HL-60/S4 treated with phorbol 12-myristate 13-acetate at 8.2 ng/mL for 4 days and 3 days (cell line): Measurements from ENCODE around the gene IMPG2.

ENCODE experiments used
- in situ Hi-C: fragments of 300-500 bp; cut with MboI; formaldehyde crosslinking; loops from 2 replicates; pipeline ENCODE4 v1.15.0; 2022; ENCODE audit warnings: low sequenced_read_pairs

Gene IMPG2

DNA sequence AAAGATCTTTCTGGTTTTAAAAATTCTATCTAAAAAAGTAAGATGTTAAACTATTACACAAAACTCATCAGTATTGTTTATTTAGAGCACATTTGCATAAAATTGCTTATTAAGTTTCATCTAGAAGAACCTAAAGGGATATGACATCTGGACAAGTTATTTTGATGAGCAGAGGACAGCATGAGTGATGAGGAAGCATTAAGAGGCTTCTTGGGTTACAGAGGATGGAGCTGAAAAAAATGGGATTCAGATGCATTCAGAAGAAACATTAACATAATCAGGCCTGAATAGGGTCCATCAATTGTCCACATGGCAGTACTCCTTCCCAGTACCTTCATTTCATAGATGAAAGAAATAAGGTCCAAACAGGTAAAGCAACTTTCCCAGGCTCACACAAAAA, 41.6 kb downstream of the IMPG2 start:
- in situ Hi-C loops: no loop called here

GRCh38 chr3:101273608-101274007, 46.8 kb downstream of the IMPG2 start:
- in situ Hi-C loops: no loop called here

- in situ Hi-C loops: no loop called here
Observed at GRCh38 chr3:101273156-101273555, 47.2 kb downstream of the IMPG2 start.

- in situ Hi-C loops: no loop called here
Observed at GRCh38 chr3:101271728-101272127, 48.6 kb downstream of the IMPG2 start.

GRCh38 chr3:101270149-101270548, 50.2 kb downstream of the IMPG2 start:
- in situ Hi-C loops: no loop called here

DNA sequence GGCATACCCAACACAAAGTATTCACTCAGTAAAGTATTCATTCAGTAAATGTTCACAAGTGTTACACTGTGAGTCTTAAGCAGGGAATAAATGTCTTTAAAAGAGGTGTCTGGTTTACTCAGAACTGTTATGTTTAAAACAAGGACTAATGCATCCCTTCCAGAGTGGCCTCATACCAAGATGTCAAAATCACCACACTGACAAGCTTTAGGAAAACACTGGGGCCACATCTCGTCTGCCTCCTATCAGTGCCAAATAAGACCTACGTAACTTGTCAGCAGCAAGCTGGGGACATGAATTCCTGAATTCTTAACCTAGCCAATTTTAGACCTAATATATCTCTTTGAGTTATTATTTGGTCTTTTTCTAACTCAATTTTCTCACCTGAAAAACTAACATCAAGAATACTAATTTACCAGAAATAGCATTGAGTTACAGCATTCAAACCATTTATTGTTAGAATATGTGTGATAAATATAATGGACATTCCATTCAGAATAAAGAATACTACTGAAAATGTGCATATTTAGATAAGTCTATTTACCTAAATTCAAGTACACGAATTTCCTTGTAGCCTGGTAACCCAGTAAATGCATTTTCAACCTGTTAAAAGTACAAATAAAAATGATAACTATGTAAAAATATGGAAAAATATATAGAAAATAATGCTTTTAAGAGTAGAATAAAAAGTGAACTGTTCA, 51.3 kb downstream of the IMPG2 start:
- in situ Hi-C loops: no loop called here

GRCh38 chr3:101268141-101268540, 52.2 kb downstream of the IMPG2 start:
- in situ Hi-C loops: no loop called here

DNA sequence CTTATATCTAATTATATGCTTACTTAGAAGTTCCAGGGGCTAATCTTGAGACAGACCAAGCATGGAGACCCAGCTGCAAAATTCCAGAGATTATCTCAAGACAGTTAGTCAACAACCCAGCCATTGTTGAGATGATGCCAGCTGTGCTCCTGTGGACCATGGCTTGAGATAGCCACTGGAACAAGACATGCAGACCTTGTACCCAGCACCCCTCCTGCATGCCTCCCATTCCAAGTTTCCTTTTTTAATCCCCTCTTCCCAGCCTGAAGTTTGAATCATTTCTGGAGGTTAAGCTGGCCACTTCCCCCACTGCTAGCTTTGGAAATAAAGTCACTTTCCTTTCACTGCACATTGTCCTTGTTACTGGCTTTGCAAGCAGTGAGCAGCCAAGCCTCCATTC, 53.8 kb downstream of the IMPG2 start:
- in situ Hi-C loops: no loop called here

GRCh38 chr3:101266071-101266470, 54.3 kb downstream of the IMPG2 start:
- in situ Hi-C loops: no loop called here

- in situ Hi-C loops: no loop called here
Observed at GRCh38 chr3:101262393-101263240, 57.8 kb downstream of the IMPG2 start.

DNA sequence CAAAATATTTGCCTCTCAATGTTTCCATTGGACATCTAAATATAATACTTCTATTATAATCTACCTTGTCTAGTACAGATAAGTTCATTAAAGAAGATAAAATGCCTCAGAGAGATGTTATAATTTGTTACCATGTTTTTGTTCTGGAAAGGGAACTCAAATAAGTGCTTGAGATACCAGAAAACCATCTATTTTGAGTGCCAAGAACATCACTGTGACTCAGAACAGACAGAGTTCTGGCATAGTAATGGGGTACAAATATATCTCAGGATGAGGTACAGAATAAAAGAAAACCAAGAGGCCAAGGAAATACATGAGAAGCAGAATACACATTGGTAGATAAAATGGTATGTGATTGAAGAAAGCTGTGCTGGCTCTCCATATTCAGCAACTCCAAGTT, 58.9 kb downstream of the IMPG2 start:
- in situ Hi-C loops: no loop called here

DNA sequence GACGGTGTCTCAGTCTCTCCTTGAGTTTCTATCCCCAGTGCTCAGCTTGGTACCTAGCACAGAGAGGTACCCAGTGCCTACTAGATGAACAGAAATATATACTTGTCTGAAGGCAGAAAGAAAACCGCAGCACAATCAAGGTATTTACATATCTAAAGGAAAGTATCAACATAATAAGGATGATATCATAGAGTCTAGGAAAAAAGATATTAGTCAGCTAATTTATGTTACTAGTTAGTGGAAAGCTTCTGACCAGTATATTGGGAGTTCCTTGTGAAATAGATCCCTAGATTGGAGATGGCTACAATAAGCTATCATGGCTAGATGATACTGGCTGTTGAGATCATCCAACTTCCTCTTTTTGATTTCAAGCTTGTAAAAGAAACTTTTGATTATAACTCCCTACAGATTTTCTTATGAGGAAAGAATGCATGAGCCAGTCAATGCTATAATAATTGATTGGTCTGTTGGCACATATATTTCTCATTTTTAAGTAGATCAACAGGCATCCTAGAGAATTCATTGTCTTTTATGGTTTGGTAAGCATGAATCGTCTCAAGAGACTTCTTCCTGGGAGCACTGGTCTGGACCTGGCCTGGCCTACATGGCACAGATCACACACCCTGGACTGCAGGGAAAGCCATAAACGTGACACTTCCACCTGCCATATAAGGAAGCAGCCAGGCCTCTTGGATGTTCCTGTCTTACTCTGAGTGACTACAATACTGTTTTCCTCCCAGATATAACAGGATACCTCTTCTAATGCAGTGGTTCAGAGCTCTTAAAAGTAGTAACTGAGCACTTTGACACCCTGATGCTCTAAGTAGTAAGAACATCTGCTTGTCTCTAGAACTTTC, 60.7 kb downstream of the IMPG2 start:
- in situ Hi-C loops: no loop called here

- in situ Hi-C loops: no loop called here
Observed at GRCh38 chr3:101256511-101256910, 63.9 kb downstream of the IMPG2 start.

- in situ Hi-C loops: no loop called here
Observed at GRCh38 chr3:101255441-101255840, 64.9 kb downstream of the IMPG2 start.

DNA sequence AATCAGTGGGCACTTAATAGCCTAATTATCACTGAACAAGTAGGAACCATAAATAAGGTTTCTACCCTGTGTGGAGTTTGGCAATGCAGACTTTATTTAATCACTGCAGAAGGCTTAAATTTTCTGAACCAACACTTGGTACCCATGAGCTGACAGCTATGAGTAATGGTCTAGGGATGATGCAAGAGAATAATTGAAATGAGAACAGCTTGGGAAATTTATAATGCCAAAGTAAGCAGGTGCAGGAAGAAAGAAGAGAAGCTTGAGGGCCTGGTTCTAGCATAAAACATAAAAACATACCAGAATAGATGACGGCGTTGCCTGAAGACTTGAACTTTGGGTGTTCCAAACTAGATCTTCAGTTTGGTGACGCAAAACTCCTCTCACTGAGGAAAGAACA, 67.0 kb downstream of the IMPG2 start:
- in situ Hi-C loops: no loop called here

GRCh38 chr3:101252945-101253344, 67.4 kb downstream of the IMPG2 start:
- in situ Hi-C loops: no loop called here

GRCh38 chr3:101252307-101252706, 68.1 kb downstream of the IMPG2 start:
- in situ Hi-C loops: no loop called here

GRCh38 chr3:101251441-101251840, 68.9 kb downstream of the IMPG2 start:
- in situ Hi-C loops: no loop called here

DNA sequence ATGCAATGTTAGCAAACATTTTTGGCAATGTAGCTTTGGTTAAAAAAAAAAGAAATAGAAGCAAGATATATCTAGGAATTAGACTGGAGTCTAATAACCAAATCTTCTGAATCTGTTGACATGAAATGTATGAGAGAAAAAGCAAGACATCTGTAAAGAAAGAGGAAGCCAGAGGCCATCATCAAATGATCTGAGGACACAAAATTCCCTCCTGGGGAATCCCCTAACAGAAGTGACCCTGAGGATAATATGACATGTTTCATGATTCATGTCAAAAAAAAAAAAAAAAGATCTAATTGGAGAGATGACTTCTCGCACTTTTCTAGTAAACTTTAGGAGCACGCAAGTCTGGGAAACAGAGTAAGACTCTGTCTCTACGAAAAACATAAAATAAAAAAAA, 70.9 kb downstream of the IMPG2 start:
- in situ Hi-C loops: no loop called here

GRCh38 chr3:101248736-101249135, 71.6 kb downstream of the IMPG2 start:
- in situ Hi-C loops: no loop called here

DNA sequence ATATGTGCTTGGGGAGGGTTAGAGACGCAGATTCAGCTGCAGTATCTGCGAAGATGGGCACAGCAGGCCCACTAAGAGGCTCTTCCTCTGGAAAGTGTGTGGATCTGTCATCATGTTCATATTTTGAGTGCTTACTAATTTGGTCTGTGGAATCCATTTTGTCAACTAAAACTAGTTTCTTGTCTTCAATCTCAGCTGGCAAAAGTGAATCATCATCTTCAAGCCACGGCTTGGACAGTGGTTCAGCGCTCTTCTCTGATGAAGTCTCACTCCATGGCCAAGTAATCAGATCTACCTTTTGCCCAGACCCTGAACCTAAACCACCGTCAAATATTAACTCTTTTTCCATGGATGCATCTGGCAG, 76.2 kb downstream of the IMPG2 start:
- in situ Hi-C loops: no loop called here
